HEK293 (cell line): Measurements from ENCODE around the gene LRRC74A.

Experiments
- HOXA7 ChIP-seq: sonication (generic); formaldehyde crosslinking; IDR thresholded peaks from 2 replicates; pipeline ENCODE4 v1.8.1; 2022; ENCODE audit warnings: missing genetic modification reagents, borderline replicate concordance
- HOXD13 ChIP-seq: sonication (generic); formaldehyde crosslinking; IDR thresholded peaks from 2 replicates; pipeline ENCODE4 v1.8.0; 2022; ENCODE audit warnings: missing genetic modification reagents, borderline replicate concordance
- KLF7 ChIP-seq: fragments of 450-650 bp; formaldehyde crosslinking; IDR thresholded peaks from 2 replicates; pipeline ENCODE4 v1.5.1; 2016; ENCODE audit warnings: missing biosample characterization, missing genetic modification characterization, borderline replicate concordance
- KLF9 ChIP-seq: fragments of 450-650 bp; formaldehyde crosslinking; IDR thresholded peaks from 2 replicates; pipeline ENCODE4 v1.5.1; 2016; ENCODE audit warnings: missing biosample characterization, missing genetic modification characterization, low read depth
- SCRT2 ChIP-seq: fragments of 450-650 bp; formaldehyde crosslinking; IDR thresholded peaks from 2 replicates; pipeline ENCODE4 v1.5.1; 2016; ENCODE audit warnings: missing biosample characterization, missing genetic modification characterization
- ZNF239 ChIP-seq: fragments of 450-650 bp; formaldehyde crosslinking; IDR thresholded peaks from 2 replicates; pipeline ENCODE4 v1.5.1; 2016; ENCODE audit warnings: missing biosample characterization, missing genetic modification characterization
- ZNF660 ChIP-seq: fragments of 450-650 bp; IDR thresholded peaks from 2 replicates; pipeline ENCODE4 v1.5.1; 2018; ENCODE audit warnings: missing biosample characterization, mild to moderate bottlenecking, missing genetic modification characterization
- ZSCAN16 ChIP-seq: fragments of 450-650 bp; formaldehyde crosslinking; IDR thresholded peaks from 2 replicates; pipeline ENCODE4 v1.5.1; 2016; ENCODE audit warnings: missing biosample characterization, missing genetic modification characterization
- ZXDB ChIP-seq: fragments of 450-650 bp; formaldehyde crosslinking; IDR thresholded peaks from 2 replicates; pipeline ENCODE4 v1.5.1; 2016; ENCODE audit warnings: missing biosample characterization, missing genetic modification characterization
- TF ChIP-seq, protein P1 (sequence below): fragments of 450-650 bp; formaldehyde crosslinking; conservative IDR thresholded peaks from 2 replicates; pipeline ENCODE4 v1.5.1; 2016; ENCODE audit warnings: low read depth, missing biosample characterization, missing genetic modification characterization
- TF ChIP-seq, protein P2 (sequence below): fragments of 450-650 bp; formaldehyde crosslinking; IDR thresholded peaks from 2 replicates; pipeline ENCODE4 v1.5.1; 2016; ENCODE audit warnings: missing biosample characterization, missing genetic modification characterization
- TF ChIP-seq, protein P3 (sequence below): fragments of 450-650 bp; IDR thresholded peaks from 2 replicates; pipeline ENCODE4 v1.5.1; 2018; ENCODE audit warnings: missing biosample characterization, mild to moderate bottlenecking, missing genetic modification characterization
- TF ChIP-seq, protein P4 (sequence below): fragments of 450-650 bp; formaldehyde crosslinking; IDR thresholded peaks from 2 replicates; pipeline ENCODE4; 2016; ENCODE audit warnings: missing biosample characterization, missing genetic modification characterization
- TF ChIP-seq, protein P5 (sequence below): fragments of 450-650 bp; formaldehyde crosslinking; IDR thresholded peaks from 2 replicates; pipeline ENCODE4 v1.5.1; 2017; ENCODE audit warnings: missing biosample characterization, missing genetic modification characterization
- TF ChIP-seq, protein P6 (sequence below): fragments of 450-650 bp; formaldehyde crosslinking; IDR thresholded peaks from 2 replicates; pipeline ENCODE4 v1.5.1; 2016; ENCODE audit warnings: missing biosample characterization, missing genetic modification characterization
- TF ChIP-seq, protein P7 (sequence below): fragments of 450-650 bp; formaldehyde crosslinking; IDR thresholded peaks from 2 replicates; pipeline ENCODE4 v1.5.1; 2016; ENCODE audit warnings: missing biosample characterization, missing genetic modification characterization
- TF ChIP-seq, protein P8 (sequence below): fragments of 450-650 bp; IDR thresholded peaks from 2 replicates; pipeline ENCODE4 v1.5.1; 2018; ENCODE audit warnings: missing biosample characterization, missing genetic modification characterization
- TF ChIP-seq, protein P9 (sequence below): fragments of 450-650 bp; formaldehyde crosslinking; IDR thresholded peaks from 2 replicates; pipeline ENCODE4 v1.5.1; 2016; ENCODE audit warnings: missing biosample characterization, missing genetic modification characterization
- TF ChIP-seq, protein P10 (sequence below): fragments of 450-650 bp; formaldehyde crosslinking; IDR thresholded peaks from 2 replicates; pipeline ENCODE4 v1.5.1; 2016; ENCODE audit warnings: missing biosample characterization, missing genetic modification characterization, borderline replicate concordance

The LRRC74A gene

DNA sequence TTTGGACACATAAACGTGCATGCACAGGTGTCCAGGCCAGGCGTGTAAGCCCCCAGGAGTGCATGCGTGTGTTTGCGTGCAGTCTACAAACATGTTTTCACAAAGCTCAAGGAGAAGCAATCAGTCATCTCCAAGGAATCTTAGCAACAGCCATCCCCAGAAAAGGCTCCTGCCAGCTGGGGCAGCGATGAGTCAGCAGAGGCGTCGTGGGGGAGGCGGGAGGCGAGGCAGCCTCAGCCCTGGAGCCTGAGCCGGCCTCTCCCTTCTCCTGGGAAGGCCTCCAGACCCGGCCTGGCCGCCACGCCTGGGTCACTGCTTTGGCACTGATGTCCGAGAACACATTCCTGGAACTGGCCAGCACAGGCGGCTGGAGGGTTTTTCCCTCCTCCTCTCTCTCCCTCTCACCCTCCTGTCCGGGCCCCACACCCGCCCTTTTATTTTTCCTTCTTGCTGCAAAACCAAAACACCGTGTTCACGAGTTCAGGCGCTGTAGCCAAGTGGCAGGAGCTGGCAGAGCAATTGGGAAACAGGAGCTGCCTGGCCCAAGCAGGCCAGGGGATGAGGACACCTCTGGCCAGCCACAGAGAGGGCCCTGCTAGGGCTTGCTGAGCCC is 92.7 kb downstream of the LRRC74A start (continued):
- TF ChIP-seq, protein P1, sequence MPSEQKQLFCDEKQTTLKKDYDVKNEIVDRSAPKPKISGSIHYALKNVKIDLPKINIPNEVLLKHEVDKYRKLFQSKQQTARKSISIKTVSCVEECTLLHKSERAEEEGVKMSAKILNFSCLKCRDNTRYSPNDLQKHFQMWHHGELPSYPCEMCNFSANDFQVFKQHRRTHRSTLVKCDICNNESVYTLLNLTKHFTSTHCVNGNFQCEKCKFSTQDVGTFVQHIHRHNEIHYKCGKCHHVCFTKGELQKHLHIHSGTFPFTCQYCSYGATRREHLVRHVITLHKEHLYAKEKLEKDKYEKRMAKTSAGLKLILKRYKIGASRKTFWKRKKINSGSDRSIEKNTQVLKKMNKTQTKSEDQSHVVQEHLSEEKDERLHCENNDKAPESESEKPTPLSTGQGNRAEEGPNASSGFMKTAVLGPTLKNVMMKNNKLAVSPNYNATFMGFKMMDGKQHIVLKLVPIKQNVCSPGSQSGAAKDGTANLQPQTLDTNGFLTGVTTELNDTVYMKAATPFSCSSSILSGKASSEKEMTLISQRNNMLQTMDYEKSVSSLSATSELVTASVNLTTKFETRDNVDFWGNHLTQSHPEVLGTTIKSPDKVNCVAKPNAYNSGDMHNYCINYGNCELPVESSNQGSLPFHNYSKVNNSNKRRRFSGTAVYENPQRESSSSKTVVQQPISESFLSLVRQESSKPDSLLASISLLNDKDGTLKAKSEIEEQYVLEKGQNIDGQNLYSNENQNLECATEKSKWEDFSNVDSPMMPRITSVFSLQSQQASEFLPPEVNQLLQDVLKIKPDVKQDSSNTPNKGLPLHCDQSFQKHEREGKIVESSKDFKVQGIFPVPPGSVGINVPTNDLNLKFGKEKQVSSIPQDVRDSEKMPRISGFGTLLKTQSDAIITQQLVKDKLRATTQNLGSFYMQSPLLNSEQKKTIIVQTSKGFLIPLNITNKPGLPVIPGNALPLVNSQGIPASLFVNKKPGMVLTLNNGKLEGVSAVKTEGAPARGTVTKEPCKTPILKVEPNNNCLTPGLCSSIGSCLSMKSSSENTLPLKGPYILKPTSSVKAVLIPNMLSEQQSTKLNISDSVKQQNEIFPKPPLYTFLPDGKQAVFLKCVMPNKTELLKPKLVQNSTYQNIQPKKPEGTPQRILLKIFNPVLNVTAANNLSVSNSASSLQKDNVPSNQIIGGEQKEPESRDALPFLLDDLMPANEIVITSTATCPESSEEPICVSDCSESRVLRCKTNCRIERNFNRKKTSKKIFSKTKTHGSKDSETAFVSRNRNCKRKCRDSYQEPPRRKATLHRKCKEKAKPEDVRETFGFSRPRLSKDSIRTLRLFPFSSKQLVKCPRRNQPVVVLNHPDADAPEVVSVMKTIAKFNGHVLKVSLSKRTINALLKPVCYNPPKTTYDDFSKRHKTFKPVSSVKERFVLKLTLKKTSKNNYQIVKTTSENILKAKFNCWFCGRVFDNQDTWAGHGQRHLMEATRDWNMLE, result no peak
- TF ChIP-seq, protein P2, sequence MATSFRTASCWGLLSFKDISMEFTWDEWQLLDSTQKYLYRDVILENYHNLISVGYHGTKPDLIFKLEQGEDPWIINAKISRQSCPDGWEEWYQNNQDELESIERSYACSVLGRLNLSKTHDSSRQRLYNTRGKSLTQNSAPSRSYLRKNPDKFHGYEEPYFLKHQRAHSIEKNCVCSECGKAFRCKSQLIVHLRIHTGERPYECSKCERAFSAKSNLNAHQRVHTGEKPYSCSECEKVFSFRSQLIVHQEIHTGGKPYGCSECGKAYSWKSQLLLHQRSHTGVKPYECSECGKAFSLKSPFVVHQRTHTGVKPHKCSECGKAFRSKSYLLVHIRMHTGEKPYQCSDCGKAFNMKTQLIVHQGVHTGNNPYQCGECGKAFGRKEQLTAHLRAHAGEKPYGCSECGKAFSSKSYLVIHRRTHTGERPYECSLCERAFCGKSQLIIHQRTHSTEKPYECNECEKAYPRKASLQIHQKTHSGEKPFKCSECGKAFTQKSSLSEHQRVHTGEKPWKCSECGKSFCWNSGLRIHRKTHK (tag by site-specific recombination), result no peak
- TF ChIP-seq, protein P3, sequence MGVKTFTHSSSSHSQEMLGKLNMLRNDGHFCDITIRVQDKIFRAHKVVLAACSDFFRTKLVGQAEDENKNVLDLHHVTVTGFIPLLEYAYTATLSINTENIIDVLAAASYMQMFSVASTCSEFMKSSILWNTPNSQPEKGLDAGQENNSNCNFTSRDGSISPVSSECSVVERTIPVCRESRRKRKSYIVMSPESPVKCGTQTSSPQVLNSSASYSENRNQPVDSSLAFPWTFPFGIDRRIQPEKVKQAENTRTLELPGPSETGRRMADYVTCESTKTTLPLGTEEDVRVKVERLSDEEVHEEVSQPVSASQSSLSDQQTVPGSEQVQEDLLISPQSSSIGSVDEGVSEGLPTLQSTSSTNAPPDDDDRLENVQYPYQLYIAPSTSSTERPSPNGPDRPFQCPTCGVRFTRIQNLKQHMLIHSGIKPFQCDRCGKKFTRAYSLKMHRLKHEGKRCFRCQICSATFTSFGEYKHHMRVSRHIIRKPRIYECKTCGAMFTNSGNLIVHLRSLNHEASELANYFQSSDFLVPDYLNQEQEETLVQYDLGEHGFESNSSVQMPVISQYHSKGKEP (tag by site-specific recombination), result no peak
- TF ChIP-seq, protein P4, sequence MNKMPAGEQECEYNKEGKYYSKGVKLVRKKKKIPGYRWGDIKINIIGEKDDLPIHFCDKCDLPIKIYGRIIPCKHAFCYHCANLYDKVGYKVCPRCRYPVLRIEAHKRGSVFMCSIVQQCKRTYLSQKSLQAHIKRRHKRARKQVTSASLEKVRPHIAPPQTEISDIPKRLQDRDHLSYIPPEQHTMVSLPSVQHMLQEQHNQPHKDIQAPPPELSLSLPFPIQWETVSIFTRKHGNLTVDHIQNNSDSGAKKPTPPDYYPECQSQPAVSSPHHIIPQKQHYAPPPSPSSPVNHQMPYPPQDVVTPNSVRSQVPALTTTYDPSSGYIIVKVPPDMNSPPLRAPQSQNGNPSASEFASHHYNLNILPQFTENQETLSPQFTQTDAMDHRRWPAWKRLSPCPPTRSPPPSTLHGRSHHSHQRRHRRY (tag by site-specific recombination), result no peak
- peak; percentile 36 for TF ChIP-seq ZXDB
- no peak for TF ChIP-seq ZNF660
- TF ChIP-seq, protein P5, sequence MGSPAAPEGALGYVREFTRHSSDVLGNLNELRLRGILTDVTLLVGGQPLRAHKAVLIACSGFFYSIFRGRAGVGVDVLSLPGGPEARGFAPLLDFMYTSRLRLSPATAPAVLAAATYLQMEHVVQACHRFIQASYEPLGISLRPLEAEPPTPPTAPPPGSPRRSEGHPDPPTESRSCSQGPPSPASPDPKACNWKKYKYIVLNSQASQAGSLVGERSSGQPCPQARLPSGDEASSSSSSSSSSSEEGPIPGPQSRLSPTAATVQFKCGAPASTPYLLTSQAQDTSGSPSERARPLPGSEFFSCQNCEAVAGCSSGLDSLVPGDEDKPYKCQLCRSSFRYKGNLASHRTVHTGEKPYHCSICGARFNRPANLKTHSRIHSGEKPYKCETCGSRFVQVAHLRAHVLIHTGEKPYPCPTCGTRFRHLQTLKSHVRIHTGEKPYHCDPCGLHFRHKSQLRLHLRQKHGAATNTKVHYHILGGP, result no peak
- TF ChIP-seq KLF9 (tag by site-specific recombination), result no peak
- no peak for TF ChIP-seq ZNF239 (tag by site-specific recombination)
- TF ChIP-seq SCRT2 (tag by site-specific recombination), result peak; percentile 55
- TF ChIP-seq, protein P6, sequence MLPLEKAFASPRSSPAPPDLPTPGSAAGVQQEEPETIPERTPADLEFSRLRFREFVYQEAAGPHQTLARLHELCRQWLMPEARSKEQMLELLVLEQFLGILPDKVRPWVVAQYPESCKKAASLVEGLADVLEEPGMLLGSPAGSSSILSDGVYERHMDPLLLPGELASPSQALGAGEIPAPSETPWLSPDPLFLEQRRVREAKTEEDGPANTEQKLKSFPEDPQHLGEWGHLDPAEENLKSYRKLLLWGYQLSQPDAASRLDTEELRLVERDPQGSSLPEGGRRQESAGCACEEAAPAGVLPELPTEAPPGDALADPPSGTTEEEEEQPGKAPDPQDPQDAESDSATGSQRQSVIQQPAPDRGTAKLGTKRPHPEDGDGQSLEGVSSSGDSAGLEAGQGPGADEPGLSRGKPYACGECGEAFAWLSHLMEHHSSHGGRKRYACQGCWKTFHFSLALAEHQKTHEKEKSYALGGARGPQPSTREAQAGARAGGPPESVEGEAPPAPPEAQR (tag by site-specific recombination), result no peak
- TF ChIP-seq, protein P7, sequence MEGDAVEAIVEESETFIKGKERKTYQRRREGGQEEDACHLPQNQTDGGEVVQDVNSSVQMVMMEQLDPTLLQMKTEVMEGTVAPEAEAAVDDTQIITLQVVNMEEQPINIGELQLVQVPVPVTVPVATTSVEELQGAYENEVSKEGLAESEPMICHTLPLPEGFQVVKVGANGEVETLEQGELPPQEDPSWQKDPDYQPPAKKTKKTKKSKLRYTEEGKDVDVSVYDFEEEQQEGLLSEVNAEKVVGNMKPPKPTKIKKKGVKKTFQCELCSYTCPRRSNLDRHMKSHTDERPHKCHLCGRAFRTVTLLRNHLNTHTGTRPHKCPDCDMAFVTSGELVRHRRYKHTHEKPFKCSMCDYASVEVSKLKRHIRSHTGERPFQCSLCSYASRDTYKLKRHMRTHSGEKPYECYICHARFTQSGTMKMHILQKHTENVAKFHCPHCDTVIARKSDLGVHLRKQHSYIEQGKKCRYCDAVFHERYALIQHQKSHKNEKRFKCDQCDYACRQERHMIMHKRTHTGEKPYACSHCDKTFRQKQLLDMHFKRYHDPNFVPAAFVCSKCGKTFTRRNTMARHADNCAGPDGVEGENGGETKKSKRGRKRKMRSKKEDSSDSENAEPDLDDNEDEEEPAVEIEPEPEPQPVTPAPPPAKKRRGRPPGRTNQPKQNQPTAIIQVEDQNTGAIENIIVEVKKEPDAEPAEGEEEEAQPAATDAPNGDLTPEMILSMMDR, result peak; percentile 22; the same call in 1 of the 2 replicates
- TF ChIP-seq ZSCAN16, result no peak
- TF ChIP-seq HOXD13 (CRISPR knock-in tag), result no peak
- no peak for TF ChIP-seq HOXA7
- TF ChIP-seq, protein P8, sequence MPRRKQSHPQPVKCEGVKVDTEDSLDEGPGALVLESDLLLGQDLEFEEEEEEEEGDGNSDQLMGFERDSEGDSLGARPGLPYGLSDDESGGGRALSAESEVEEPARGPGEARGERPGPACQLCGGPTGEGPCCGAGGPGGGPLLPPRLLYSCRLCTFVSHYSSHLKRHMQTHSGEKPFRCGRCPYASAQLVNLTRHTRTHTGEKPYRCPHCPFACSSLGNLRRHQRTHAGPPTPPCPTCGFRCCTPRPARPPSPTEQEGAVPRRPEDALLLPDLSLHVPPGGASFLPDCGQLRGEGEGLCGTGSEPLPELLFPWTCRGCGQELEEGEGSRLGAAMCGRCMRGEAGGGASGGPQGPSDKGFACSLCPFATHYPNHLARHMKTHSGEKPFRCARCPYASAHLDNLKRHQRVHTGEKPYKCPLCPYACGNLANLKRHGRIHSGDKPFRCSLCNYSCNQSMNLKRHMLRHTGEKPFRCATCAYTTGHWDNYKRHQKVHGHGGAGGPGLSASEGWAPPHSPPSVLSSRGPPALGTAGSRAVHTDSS (tag by site-specific recombination), result no peak
- TF ChIP-seq, protein P9, sequence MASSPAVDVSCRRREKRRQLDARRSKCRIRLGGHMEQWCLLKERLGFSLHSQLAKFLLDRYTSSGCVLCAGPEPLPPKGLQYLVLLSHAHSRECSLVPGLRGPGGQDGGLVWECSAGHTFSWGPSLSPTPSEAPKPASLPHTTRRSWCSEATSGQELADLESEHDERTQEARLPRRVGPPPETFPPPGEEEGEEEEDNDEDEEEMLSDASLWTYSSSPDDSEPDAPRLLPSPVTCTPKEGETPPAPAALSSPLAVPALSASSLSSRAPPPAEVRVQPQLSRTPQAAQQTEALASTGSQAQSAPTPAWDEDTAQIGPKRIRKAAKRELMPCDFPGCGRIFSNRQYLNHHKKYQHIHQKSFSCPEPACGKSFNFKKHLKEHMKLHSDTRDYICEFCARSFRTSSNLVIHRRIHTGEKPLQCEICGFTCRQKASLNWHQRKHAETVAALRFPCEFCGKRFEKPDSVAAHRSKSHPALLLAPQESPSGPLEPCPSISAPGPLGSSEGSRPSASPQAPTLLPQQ (tag by site-specific recombination), result peak; percentile 88
- TF ChIP-seq, protein P10, sequence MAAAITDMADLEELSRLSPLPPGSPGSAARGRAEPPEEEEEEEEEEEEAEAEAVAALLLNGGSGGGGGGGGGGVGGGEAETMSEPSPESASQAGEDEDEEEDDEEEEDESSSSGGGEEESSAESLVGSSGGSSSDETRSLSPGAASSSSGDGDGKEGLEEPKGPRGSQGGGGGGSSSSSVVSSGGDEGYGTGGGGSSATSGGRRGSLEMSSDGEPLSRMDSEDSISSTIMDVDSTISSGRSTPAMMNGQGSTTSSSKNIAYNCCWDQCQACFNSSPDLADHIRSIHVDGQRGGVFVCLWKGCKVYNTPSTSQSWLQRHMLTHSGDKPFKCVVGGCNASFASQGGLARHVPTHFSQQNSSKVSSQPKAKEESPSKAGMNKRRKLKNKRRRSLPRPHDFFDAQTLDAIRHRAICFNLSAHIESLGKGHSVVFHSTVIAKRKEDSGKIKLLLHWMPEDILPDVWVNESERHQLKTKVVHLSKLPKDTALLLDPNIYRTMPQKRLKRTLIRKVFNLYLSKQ (tag by site-specific recombination), result no peak
- no peak for TF ChIP-seq KLF7 (tag by site-specific recombination)
